Femur (tissue), 1 donor: ENCODE measurements around the gene PRR36.
A peak's percentile ranks its signal among the peaks of the same experiment; 100 is the strongest.

Experiments
- DNase-seq: peaks from one replicate; pipeline ENCODE4 v3.0.0-alpha.2; 2017

Gene PRR36

GRCh38 chr19:7842661-7843294 lies 31.4 kb downstream of the PRR36 start:
- no peak for DNase-seq

- no peak for DNase-seq
Observed at GRCh38 chr19:7841751-7842660, 32.2 kb downstream of the PRR36 start.

GRCh38 chr19:7840629-7841028 lies 33.6 kb downstream of the PRR36 start:
- no peak for DNase-seq

GRCh38 chr19:7839476-7839875 lies 34.7 kb downstream of the PRR36 start:
- DNase-seq: no peak

GRCh38 chr19:7833225-7834099 lies 40.7 kb downstream of the PRR36 start:
- DNase-seq: peak; percentile 53

DNA sequence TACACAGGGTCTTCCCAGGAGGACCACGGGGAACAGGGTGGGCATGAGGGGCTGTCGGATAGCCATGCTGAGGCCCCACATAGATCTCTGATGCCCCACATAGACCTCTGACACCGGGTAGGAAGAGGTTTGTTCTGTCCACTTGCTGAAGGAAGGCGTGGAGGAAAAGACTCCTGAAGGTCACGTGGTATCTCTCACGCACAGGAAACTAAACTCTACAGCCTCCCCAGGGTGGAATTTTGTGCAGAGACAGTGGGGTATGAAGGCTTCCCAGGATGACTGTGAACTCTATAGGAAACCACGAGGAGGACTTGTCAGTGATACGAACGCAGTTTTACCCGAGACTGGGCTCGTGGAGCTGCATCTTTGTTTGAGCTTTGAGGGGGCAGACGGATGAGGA lies 41.4 kb downstream of the PRR36 start:
- no peak for DNase-seq

GRCh38 chr19:7832009-7832408 lies 42.2 kb downstream of the PRR36 start:
- DNase-seq: no peak

DNA sequence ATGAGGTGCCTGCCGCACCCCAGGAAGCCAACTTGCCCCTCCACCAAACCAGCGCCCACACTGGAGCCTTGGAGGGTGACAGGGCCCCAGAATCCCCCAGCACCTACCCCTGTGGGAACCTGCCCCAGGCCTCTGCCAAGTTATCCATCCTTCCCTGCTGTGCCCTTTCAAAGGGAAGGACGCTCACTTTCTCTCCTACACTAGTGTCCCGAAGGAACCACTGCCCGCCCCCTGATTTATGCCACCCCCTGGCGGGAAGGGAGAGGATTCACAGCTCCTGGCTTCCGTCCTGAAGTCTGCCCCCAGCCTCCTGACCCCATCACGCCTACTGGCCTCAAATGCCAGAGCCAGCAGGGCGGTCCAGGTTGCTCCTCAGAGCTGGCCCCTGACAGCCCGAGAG lies 42.7 kb downstream of the PRR36 start:
- DNase-seq: peak; percentile 45

GRCh38 chr19:7830823-7831222 lies 43.4 kb downstream of the PRR36 start:
- no peak for DNase-seq

- peak; percentile 46 for DNase-seq
Observed at GRCh38 chr19:7830272-7830771, 43.9 kb downstream of the PRR36 start.

- peak; percentile 99 for DNase-seq
Observed at GRCh38 chr19:7829561-7830271, 44.5 kb downstream of the PRR36 start, which contains the start of gene EVI5L. TSS of gene EVI5L (plus strand) at chr19:7830218. CDS start at chr19:7846543, 16,325 bp downstream.

DNA sequence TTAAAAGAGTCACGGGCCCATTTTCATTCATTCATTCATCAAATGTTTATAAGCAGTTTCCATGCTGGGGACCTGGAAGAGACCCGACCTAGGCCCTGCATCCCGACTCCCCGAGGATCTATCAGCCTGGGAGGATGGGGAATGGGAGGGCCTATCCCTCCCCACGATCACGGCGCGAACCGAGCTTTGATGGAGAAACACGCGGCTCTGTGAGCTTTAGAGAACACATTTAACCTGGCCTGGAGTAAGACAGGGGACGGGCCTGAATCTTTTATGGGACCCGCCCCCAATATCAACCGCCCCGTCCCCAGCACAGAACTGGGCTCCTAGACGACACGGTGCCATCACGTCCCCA lies 45.0 kb downstream of the PRR36 start:
- DNase-seq: no peak

GRCh38 chr19:7823686-7824301 lies 50.4 kb downstream of the PRR36 start:
- DNase-seq: no peak

- DNase-seq: no peak
Observed at GRCh38 chr19:7822910-7823515, 51.2 kb downstream of the PRR36 start.

GRCh38 chr19:7820588-7820987 lies 53.6 kb downstream of the PRR36 start:
- no peak for DNase-seq

DNA sequence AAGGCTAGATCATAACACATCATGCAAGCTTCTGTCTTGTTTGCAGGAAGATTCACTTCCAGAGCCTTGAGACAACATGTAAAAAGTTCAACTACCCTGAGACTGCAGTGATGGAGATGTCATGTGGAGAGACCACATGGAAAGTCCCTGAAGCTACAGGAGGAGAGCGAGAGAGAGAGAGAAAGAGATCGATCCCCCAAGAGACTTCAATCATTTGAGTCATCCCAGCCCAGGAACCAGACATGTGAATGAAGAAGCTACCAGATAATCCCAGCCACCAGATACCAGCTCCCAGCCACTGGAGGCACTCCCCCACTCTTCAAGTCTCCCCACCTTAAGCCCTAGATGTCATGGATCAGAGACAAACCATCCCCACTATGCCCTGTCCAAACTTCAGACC lies 54.9 kb downstream of the PRR36 start:
- no peak for DNase-seq

GRCh38 chr19:7818806-7819205 lies 55.4 kb downstream of the PRR36 start:
- no peak for DNase-seq
